ENCODE results near the gene PRSS8. TPM values are rescaled to one million over a fixed set of nuclear protein-coding genes. Genes with fewer than 3 reads are reported as not detected.
"Not testable (repeated sequence)": the region's sequence is repeated elsewhere in the genome, so short reads cannot be mapped to it uniquely, and the experiment has no call there.

PRSS8 gene
- total RNA-seq, 1 donor from 2014 or later, result 3.8 TPM

GRCh38 chr16:31143694-31144148 is 8.2 kb upstream of the PRSS8 start:
- peaks cover 4% of the 10 kb centered on the region for H3K9me3 Mint-ChIP-seq (ENCODE audit: unreplicated experiment)
- no peaks in the 10 kb centered on the region for H3K36me3 Mint-ChIP-seq (ENCODE audit: low read depth, unreplicated experiment)
- TF ChIP-seq CTCF (IDR thresholded peaks at IDR 0.05; ENCODE audit: unreplicated experiment), result no peak
- H3K27me3 Mint-ChIP-seq (ENCODE audit: unreplicated experiment), result peaks cover 13% of the 10 kb centered on the region
- H3K4me3 Mint-ChIP-seq (ENCODE audit: unreplicated experiment), result peak overlapping the region; percentile 59
- DNase-seq (ENCODE audit: low spot score), result no peak
- H3K27ac Mint-ChIP-seq (ENCODE audit: unreplicated experiment), result no peak overlapping the region
- peaks cover 2% of the 10 kb centered on the region for H3K4me1 Mint-ChIP-seq (ENCODE audit: unreplicated experiment)

GRCh38 chr16:31143011-31143693 is 7.6 kb upstream of the PRSS8 start:
- DNase-seq (ENCODE audit: low spot score), result no peak
- Mint-ChIP-seq H3K27ac (ENCODE audit: unreplicated experiment) (no peak overlapping the region), H3K9me3 (ENCODE audit: unreplicated experiment) (peaks cover 4% of the 10 kb centered on the region), H3K27me3 (ENCODE audit: unreplicated experiment) (peaks cover 14% of the 10 kb centered on the region), H3K4me1 (ENCODE audit: unreplicated experiment) (peaks cover 4% of the 10 kb centered on the region), H3K36me3 (ENCODE audit: low read depth, unreplicated experiment) (no peaks in the 10 kb centered on the region), H3K4me3 (ENCODE audit: unreplicated experiment) (peak overlapping the region; percentile 59)
- TF ChIP-seq CTCF (IDR thresholded peaks at IDR 0.05; ENCODE audit: unreplicated experiment), result no peak

GRCh38 chr16:31142109-31143010 is 6.8 kb upstream of the PRSS8 start:
- H3K4me3 Mint-ChIP-seq (ENCODE audit: unreplicated experiment), result no peak overlapping the region
- DNase-seq (ENCODE audit: low spot score), result peak; percentile 99
- H3K27me3 Mint-ChIP-seq (ENCODE audit: unreplicated experiment), result peaks cover 9% of the 10 kb centered on the region
- peak; percentile 98 for TF ChIP-seq CTCF (IDR thresholded peaks at IDR 0.05; ENCODE audit: unreplicated experiment)
- peaks cover 4% of the 10 kb centered on the region for H3K9me3 Mint-ChIP-seq (ENCODE audit: unreplicated experiment)
- H3K36me3 Mint-ChIP-seq (ENCODE audit: low read depth, unreplicated experiment), result no peaks in the 10 kb centered on the region
- H3K27ac Mint-ChIP-seq (ENCODE audit: unreplicated experiment), result peak overlapping the region; percentile 54
- H3K4me1 Mint-ChIP-seq (ENCODE audit: unreplicated experiment), result peaks cover 3% of the 10 kb centered on the region

- peak overlapping the region; percentile 54 for H3K27ac Mint-ChIP-seq (ENCODE audit: unreplicated experiment)
- no peak for DNase-seq (ENCODE audit: low spot score)
- no peaks in the 10 kb centered on the region for H3K36me3 Mint-ChIP-seq (ENCODE audit: low read depth, unreplicated experiment)
These were observed 6.1 kb upstream of the PRSS8 start for GRCh38 chr16:31141489-31142108.

GRCh38 chr16:31141071-31141469 is 5.5 kb upstream of the PRSS8 start:
- not testable (repeated sequence) for H3K27ac Mint-ChIP-seq (ENCODE audit: unreplicated experiment); H3K36me3 Mint-ChIP-seq (ENCODE audit: low read depth, unreplicated experiment); DNase-seq (ENCODE audit: low spot score); H3K9me3 Mint-ChIP-seq (ENCODE audit: unreplicated experiment); H3K4me1 Mint-ChIP-seq (ENCODE audit: unreplicated experiment); H3K4me3 Mint-ChIP-seq (ENCODE audit: unreplicated experiment)
- peaks cover 14% of the 10 kb centered on the region for H3K27me3 Mint-ChIP-seq (ENCODE audit: unreplicated experiment)

More at GRCh38 chr16:31141489-31142108, 6.1 kb upstream of the PRSS8 start:
- TF ChIP-seq CTCF (IDR thresholded peaks at IDR 0.05; ENCODE audit: unreplicated experiment), result no peak
- Mint-ChIP-seq H3K27me3 (ENCODE audit: unreplicated experiment) (peaks cover 13% of the 10 kb centered on the region), H3K9me3 (ENCODE audit: unreplicated experiment) (peaks cover 4% of the 10 kb centered on the region), H3K4me3 (ENCODE audit: unreplicated experiment) (no peak overlapping the region), H3K4me1 (ENCODE audit: unreplicated experiment) (peaks cover 3% of the 10 kb centered on the region)

All from endothelial cell (in vitro differentiated cells).